Activated CD4-positive, alpha-beta memory T cell treated with anti-CD3 and anti-CD28 coated beads for 36 hours (primary cell): ENCODE data around the gene ABCC1. TPM values are rescaled to one million over a fixed set of nuclear protein-coding genes. Genes with fewer than 3 reads are reported as not detected.
"Not testable (repeated sequence)": the region's sequence is repeated elsewhere in the genome, so short reads cannot be mapped to it uniquely, and the experiment has no call there.

Source experiments
- CTCF ChIA-PET: fragments of 350-600 bp; sonication (Branson Sonifier 250); formaldehyde crosslinking; loops from one replicate; lab custom pipeline; 2021; ENCODE audit warnings: antibody characterized with exemption, inconsistent platforms; lab: Charles Lee
- POLR2A ChIA-PET: fragments of 350-600 bp; sonication (Branson Sonifier 250); formaldehyde crosslinking; loops from one replicate; lab custom pipeline; 2021; ENCODE audit warnings: antibody characterized with exemption; lab: Charles Lee
- DNase-seq: peaks from one replicate; pipeline ENCODE4 v3.0.0-alpha.2; 2020
- H3K27ac Mint-ChIP-seq: one replicate; pipeline ENCODE4 v1.8.0; 2021; ENCODE audit warnings: mixed read lengths
- H3K27me3 Mint-ChIP-seq: one replicate; pipeline ENCODE4 v1.8.0; 2021; ENCODE audit warnings: mixed read lengths
- H3K36me3 Mint-ChIP-seq: one replicate; pipeline ENCODE4 v1.8.0; 2021; ENCODE audit warnings: mixed read lengths
- H3K4me1 Mint-ChIP-seq: one replicate; pipeline ENCODE4 v1.8.0; 2021; ENCODE audit warnings: low read depth, mixed read lengths
- H3K4me3 Mint-ChIP-seq: one replicate; pipeline ENCODE4 v1.8.0; 2021; ENCODE audit warnings: mild to moderate bottlenecking, mixed read lengths
- H3K9me3 Mint-ChIP-seq: one replicate; pipeline ENCODE4 v1.8.0; 2021; ENCODE audit warnings: mixed read lengths
- intact Hi-C: fragments of 100-400 bp; cut with micrococcal nuclease; formaldehyde crosslinking; loops from one replicate; pipeline ENCODE4 v1.15.1; 2023
- total RNA-seq, 2 experiments: library from RNA; stranded (reverse); gene quantifications; one replicate each; pipeline ENCODE4 v1.2.3, GENCODE V29; 2021

ABCC1 gene
- total RNA-seq, 2 experiments from 2014 or later = 49.1 to 50.3 TPM

- Mint-ChIP-seq H3K27me3 (no peaks in the 10 kb centered on the region), H3K4me3 (no peak overlapping the region), H3K4me1 (no peaks in the 10 kb centered on the region), H3K9me3 (no peaks in the 10 kb centered on the region), H3K27ac (no peak overlapping the region), H3K36me3 (peaks cover 34% of the 10 kb centered on the region)
- intact Hi-C loops = no loop called here
- CTCF ChIA-PET = interaction anchor here (0.6 kb wide), 1 partner anchor 26 kb away, joined by 3 read pairs; no protein-coding TSS in a partner anchor
- POLR2A ChIA-PET = no interaction called here
- no peak for DNase-seq
Measured at GRCh38 chr16:16101585-16101984, 152.2 kb downstream of the ABCC1 start.

GRCh38 chr16:16102738-16103137, 153.3 kb downstream of the ABCC1 start:
- Mint-ChIP-seq H3K4me3 (no peak overlapping the region), H3K9me3 (no peaks in the 10 kb centered on the region), H3K36me3 (peaks cover 40% of the 10 kb centered on the region), H3K4me1 (no peaks in the 10 kb centered on the region), H3K27ac (no peak overlapping the region), H3K27me3 (no peaks in the 10 kb centered on the region)
- DNase-seq = no peak
- POLR2A ChIA-PET = no interaction called here
- intact Hi-C loops = no loop called here
- CTCF ChIA-PET = no interaction called here

- H3K4me1 Mint-ChIP-seq, POLR2A ChIA-PET, H3K4me3 Mint-ChIP-seq, intact Hi-C loops, H3K27me3 Mint-ChIP-seq, H3K9me3 Mint-ChIP-seq, DNase-seq, H3K27ac Mint-ChIP-seq: not testable (repeated sequence)
- CTCF ChIA-PET = interaction anchor here (0.8 kb wide), 1 partner anchor 46 kb away, joined by 3 read pairs; no protein-coding TSS in a partner anchor
- H3K36me3 Mint-ChIP-seq = peaks cover 35% of the 10 kb centered on the region
Measured at GRCh38 chr16:16104132-16104803, 154.9 kb downstream of the ABCC1 start.

GRCh38 chr16:16104804-16105141, 155.4 kb downstream of the ABCC1 start:
- DNase-seq, CTCF ChIA-PET, H3K27ac Mint-ChIP-seq, H3K4me1 Mint-ChIP-seq, H3K9me3 Mint-ChIP-seq, H3K4me3 Mint-ChIP-seq, H3K27me3 Mint-ChIP-seq, intact Hi-C loops, POLR2A ChIA-PET: not testable (repeated sequence)
- peaks cover 37% of the 10 kb centered on the region for H3K36me3 Mint-ChIP-seq

- Mint-ChIP-seq H3K27me3 (no peaks in the 10 kb centered on the region), H3K4me1 (no peaks in the 10 kb centered on the region), H3K36me3 (peaks cover 42% of the 10 kb centered on the region), H3K9me3 (no peaks in the 10 kb centered on the region), H3K4me3 (no peak overlapping the region), H3K27ac (no peak overlapping the region)
- intact Hi-C loops = no loop called here
- DNase-seq = no peak
- CTCF ChIA-PET = no interaction called here
- POLR2A ChIA-PET = no interaction called here
Measured at GRCh38 chr16:16105646-16106045, 156.2 kb downstream of the ABCC1 start.

GRCh38 chr16:16106466-16106865, 157.1 kb downstream of the ABCC1 start:
- Mint-ChIP-seq H3K27me3 (no peaks in the 10 kb centered on the region), H3K9me3 (no peaks in the 10 kb centered on the region), H3K4me3 (no peak overlapping the region), H3K27ac (no peak overlapping the region), H3K36me3 (peaks cover 49% of the 10 kb centered on the region), H3K4me1 (no peaks in the 10 kb centered on the region)
- ChIA-PET POLR2A (no interaction called here), CTCF (no interaction called here)
- DNase-seq = no peak
- intact Hi-C loops = no loop called here

GRCh38 chr16:16107839-16108238, 158.4 kb downstream of the ABCC1 start:
- Mint-ChIP-seq H3K36me3 (peaks cover 55% of the 10 kb centered on the region), H3K4me1 (no peaks in the 10 kb centered on the region), H3K9me3 (no peaks in the 10 kb centered on the region), H3K27me3 (no peaks in the 10 kb centered on the region), H3K4me3 (no peak overlapping the region), H3K27ac (no peak overlapping the region)
- ChIA-PET POLR2A (interaction anchor here (0.6 kb wide), 1 partner anchor 58 kb away, joined by 3 read pairs; no protein-coding TSS in a partner anchor), CTCF (no interaction called here)
- intact Hi-C loops = no loop called here
- no peak for DNase-seq

- Mint-ChIP-seq H3K36me3 (peaks cover 52% of the 10 kb centered on the region), H3K9me3 (no peaks in the 10 kb centered on the region), H3K4me1 (no peaks in the 10 kb centered on the region), H3K4me3 (no peak overlapping the region), H3K27me3 (no peaks in the 10 kb centered on the region), H3K27ac (no peak overlapping the region)
- no peak for DNase-seq
- intact Hi-C loops = no loop called here
- ChIA-PET POLR2A (interaction anchor here (0.6 kb wide), 1 partner anchor 140 kb away, joined by 3 read pairs; no protein-coding TSS in a partner anchor), CTCF (no interaction called here)
Measured at GRCh38 chr16:16108759-16109158, 159.3 kb downstream of the ABCC1 start.

GRCh38 chr16:16109453-16110110, 160.2 kb downstream of the ABCC1 start:
- no peak for DNase-seq
- H3K27me3 Mint-ChIP-seq = no peaks in the 10 kb centered on the region
- no peak overlapping the region for H3K4me3 Mint-ChIP-seq
- ChIA-PET CTCF (no interaction called here), POLR2A (no interaction called here)
- intact Hi-C loops = no loop called here
- no peaks in the 10 kb centered on the region for H3K9me3 Mint-ChIP-seq
- no peaks in the 10 kb centered on the region for H3K4me1 Mint-ChIP-seq
- no peak overlapping the region for H3K27ac Mint-ChIP-seq
- H3K36me3 Mint-ChIP-seq = peaks cover 53% of the 10 kb centered on the region

GRCh38 chr16:16110111-16110490, 160.7 kb downstream of the ABCC1 start:
- intact Hi-C loops = no loop called here
- Mint-ChIP-seq H3K4me3 (no peak overlapping the region), H3K9me3 (no peaks in the 10 kb centered on the region), H3K36me3 (peaks cover 56% of the 10 kb centered on the region), H3K4me1 (no peaks in the 10 kb centered on the region), H3K27me3 (no peaks in the 10 kb centered on the region), H3K27ac (no peak overlapping the region)
- CTCF ChIA-PET = no interaction called here
- DNase-seq = no peak
- POLR2A ChIA-PET = no interaction called here

- H3K9me3 Mint-ChIP-seq = peaks cover 2% of the 10 kb centered on the region
- H3K36me3 Mint-ChIP-seq = peaks cover 63% of the 10 kb centered on the region
- H3K27ac Mint-ChIP-seq = no peak overlapping the region
- no peaks in the 10 kb centered on the region for H3K4me1 Mint-ChIP-seq
- no peaks in the 10 kb centered on the region for H3K27me3 Mint-ChIP-seq
- no peak for DNase-seq
- CTCF ChIA-PET = no interaction called here
- POLR2A ChIA-PET = no interaction called here
- no peak overlapping the region for H3K4me3 Mint-ChIP-seq
- intact Hi-C loops = no loop called here
Measured at GRCh38 chr16:16111639-16112038, 162.2 kb downstream of the ABCC1 start.

- H3K9me3 Mint-ChIP-seq = peaks cover 10% of the 10 kb centered on the region
- no peak overlapping the region for H3K4me3 Mint-ChIP-seq
- POLR2A ChIA-PET = no interaction called here
- CTCF ChIA-PET = no interaction called here
- intact Hi-C loops = no loop called here
- peaks cover 68% of the 10 kb centered on the region for H3K36me3 Mint-ChIP-seq
- H3K4me1 Mint-ChIP-seq = no peaks in the 10 kb centered on the region
- H3K27ac Mint-ChIP-seq = no peak overlapping the region
- no peaks in the 10 kb centered on the region for H3K27me3 Mint-ChIP-seq
- DNase-seq = no peak
Measured at GRCh38 chr16:16112450-16113053, 163.1 kb downstream of the ABCC1 start.
